Activated T-cell treated with anti-CD3 and anti-CD28 coated beads, Interleukin-2, amount 50 U/mL, for 1 hour (primary cell): Measurements from ENCODE around the gene MSI1.
"Not testable (repeated sequence)": the region's sequence is repeated elsewhere in the genome, so short reads cannot be mapped to it uniquely, and the experiment has no call there.

ENCODE experiments used
- DNase-seq: peaks from one replicate; pipeline ENCODE4 v3.0.0-alpha.2; 2020

The MSI1 gene

GRCh38 chr12:120353556-120354317 lies 15.2 kb downstream of the MSI1 start:
- DNase-seq: no peak

- DNase-seq: no peak
These were observed 15.8 kb downstream of the MSI1 start for GRCh38 chr12:120353136-120353535.

- no peak for DNase-seq
These were observed 16.8 kb downstream of the MSI1 start for GRCh38 chr12:120352117-120352516.

- DNase-seq: no peak
These were observed 18.2 kb downstream of the MSI1 start for GRCh38 chr12:120350576-120351350.

- DNase-seq: no peak
These were observed 21.2 kb downstream of the MSI1 start for GRCh38 chr12:120347766-120348165.

- no peak for DNase-seq
These were observed 22.3 kb downstream of the MSI1 start for GRCh38 chr12:120346681-120347080.

- no peak for DNase-seq
These were observed 22.9 kb downstream of the MSI1 start for GRCh38 chr12:120346031-120346430.

- DNase-seq: no peak
These were observed 25.3 kb downstream of the MSI1 start for GRCh38 chr12:120343692-120344091.

GRCh38 chr12:120343039-120343537 lies 25.9 kb downstream of the MSI1 start:
- DNase-seq: no peak

- no peak for DNase-seq
These were observed 26.6 kb downstream of the MSI1 start for GRCh38 chr12:120342175-120343038.

GRCh38 chr12:120339256-120339655 lies 29.7 kb downstream of the MSI1 start:
- no peak for DNase-seq

GRCh38 chr12:120337730-120338129 lies 31.2 kb downstream of the MSI1 start:
- no peak for DNase-seq

GRCh38 chr12:120336392-120336791 lies 32.6 kb downstream of the MSI1 start:
- not testable (repeated sequence) for DNase-seq

GRCh38 chr12:120335447-120335846 lies 33.5 kb downstream of the MSI1 start:
- not testable (repeated sequence) for DNase-seq

GRCh38 chr12:120332523-120332922 lies 36.4 kb downstream of the MSI1 start:
- DNase-seq: no peak

GRCh38 chr12:120332041-120332440 lies 36.9 kb downstream of the MSI1 start:
- no peak for DNase-seq

- no peak for DNase-seq
These were observed 37.6 kb downstream of the MSI1 start for GRCh38 chr12:120331390-120331789.

GRCh38 chr12:120328228-120328627 lies 40.7 kb downstream of the MSI1 start:
- DNase-seq: no peak

GRCh38 chr12:120327593-120327992 lies 41.4 kb downstream of the MSI1 start, which contains the start of gene PLA2G1B:
Gene PLA2G1B (minus strand): TSS chr12:120327779. CDS start chr12:120327753, 26 bp downstream.
- no peak for DNase-seq

GRCh38 chr12:120324841-120325417 lies 44.0 kb downstream of the MSI1 start:
- DNase-seq: no peak

GRCh38 chr12:120323772-120324171 lies 45.2 kb downstream of the MSI1 start:
- DNase-seq: no peak

GRCh38 chr12:120321382-120322202 lies 47.4 kb downstream of the MSI1 start:
- no peak for DNase-seq
